Hepatocyte (in vitro differentiated cells): ENCODE results near the gene PPM1L.

Source experiments
- EZH2 ChIP-seq: fragments of 200-600 bp; sonication (generic); IDR thresholded peaks from 2 replicates; pipeline ENCODE4 v1.6.1; 2016; ENCODE audit warnings: antibody characterized with exemption, mild to moderate bottlenecking, borderline replicate concordance
- EZH2phosphoT487 ChIP-seq: fragments of 200-600 bp; sonication (generic); IDR thresholded peaks from one replicate; pipeline ENCODE4 v1.6.1; 2018; ENCODE audit warnings: antibody characterized with exemption, mild to moderate bottlenecking, low read depth, moderate library complexity; ENCODE audit not compliant: unreplicated experiment, severe bottlenecking
- TF ChIP-seq, protein P1 (sequence below): fragments of 200-600 bp; sonication (generic); IDR thresholded peaks from 2 replicates; pipeline ENCODE4 v1.5.1; 2016; ENCODE audit warnings: antibody characterized with exemption, mild to moderate bottlenecking; ENCODE audit not compliant: poor library complexity

DNA sequence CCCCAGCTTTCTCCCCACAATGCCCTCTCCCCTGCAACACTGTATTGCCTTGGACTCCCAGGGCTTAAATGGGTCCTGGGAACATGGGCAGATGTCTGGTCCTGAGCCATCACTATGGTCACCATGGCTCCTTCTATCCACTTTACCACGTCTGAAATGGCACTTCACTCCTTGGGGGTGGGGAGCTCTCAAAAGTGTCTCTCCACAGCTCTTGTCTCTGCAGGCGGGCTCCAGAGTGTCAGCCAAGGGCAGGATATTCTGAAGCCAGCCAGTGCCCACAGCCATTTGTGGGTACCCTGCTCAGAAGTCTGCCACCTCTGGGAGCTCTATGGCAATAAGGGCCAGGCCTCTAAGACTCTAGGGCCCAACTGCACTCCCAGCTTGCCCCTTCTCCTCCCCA is 163.9 kb downstream of the PPM1L start:
- TF ChIP-seq EZH2 (no peak), EZH2phosphoT487 (no peak)
- TF ChIP-seq, protein P1, sequence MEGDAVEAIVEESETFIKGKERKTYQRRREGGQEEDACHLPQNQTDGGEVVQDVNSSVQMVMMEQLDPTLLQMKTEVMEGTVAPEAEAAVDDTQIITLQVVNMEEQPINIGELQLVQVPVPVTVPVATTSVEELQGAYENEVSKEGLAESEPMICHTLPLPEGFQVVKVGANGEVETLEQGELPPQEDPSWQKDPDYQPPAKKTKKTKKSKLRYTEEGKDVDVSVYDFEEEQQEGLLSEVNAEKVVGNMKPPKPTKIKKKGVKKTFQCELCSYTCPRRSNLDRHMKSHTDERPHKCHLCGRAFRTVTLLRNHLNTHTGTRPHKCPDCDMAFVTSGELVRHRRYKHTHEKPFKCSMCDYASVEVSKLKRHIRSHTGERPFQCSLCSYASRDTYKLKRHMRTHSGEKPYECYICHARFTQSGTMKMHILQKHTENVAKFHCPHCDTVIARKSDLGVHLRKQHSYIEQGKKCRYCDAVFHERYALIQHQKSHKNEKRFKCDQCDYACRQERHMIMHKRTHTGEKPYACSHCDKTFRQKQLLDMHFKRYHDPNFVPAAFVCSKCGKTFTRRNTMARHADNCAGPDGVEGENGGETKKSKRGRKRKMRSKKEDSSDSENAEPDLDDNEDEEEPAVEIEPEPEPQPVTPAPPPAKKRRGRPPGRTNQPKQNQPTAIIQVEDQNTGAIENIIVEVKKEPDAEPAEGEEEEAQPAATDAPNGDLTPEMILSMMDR: no peak
